ENCODE results near the gene CDC27.

GRCh38 chr17:47164263-47164662 lies 24.8 kb downstream of the CDC27 start:
- TF ChIP-seq SP1 (IDR thresholded peaks at IDR 0.05) = no peak
- no peak for TF ChIP-seq L3MBTL2 (conservative IDR thresholded peaks at IDR 0.05)
- no peak for TF ChIP-seq FOXM1 (IDR thresholded peaks at IDR 0.05; ENCODE audit: borderline replicate concordance)
